Endothelial cell (in vitro differentiated cells): ENCODE data around the gene C6orf132. TPM values are rescaled to one million over a fixed set of nuclear protein-coding genes. Genes with fewer than 3 reads are reported as not detected.

Source experiments
- DNase-seq: peaks from one replicate; pipeline ENCODE4 v3.0.0; 2021; ENCODE audit warnings: low spot score
- H3K27ac Mint-ChIP-seq: one replicate; pipeline ENCODE4 v1.8.0; 2021; ENCODE audit warnings: mixed read lengths, inconsistent platforms; ENCODE audit not compliant: unreplicated experiment
- H3K27me3 Mint-ChIP-seq: one replicate; pipeline ENCODE4 v1.8.0; 2021; ENCODE audit warnings: mild to moderate bottlenecking, moderate library complexity, mixed read lengths, inconsistent platforms; ENCODE audit not compliant: unreplicated experiment
- H3K36me3 Mint-ChIP-seq: one replicate; pipeline ENCODE4 v1.8.0; 2021; ENCODE audit warnings: mild to moderate bottlenecking, low read depth, mixed read lengths, inconsistent platforms; ENCODE audit not compliant: unreplicated experiment
- H3K4me1 Mint-ChIP-seq: one replicate; pipeline ENCODE4 v1.8.0; 2021; ENCODE audit warnings: mild to moderate bottlenecking, mixed read lengths, inconsistent platforms; ENCODE audit not compliant: unreplicated experiment
- H3K4me3 Mint-ChIP-seq: one replicate; pipeline ENCODE4 v1.8.0; 2021; ENCODE audit warnings: mild to moderate bottlenecking, mixed read lengths, inconsistent platforms; ENCODE audit not compliant: unreplicated experiment
- H3K9me3 Mint-ChIP-seq: one replicate; pipeline ENCODE4 v1.8.0; 2021; ENCODE audit warnings: mixed read lengths, inconsistent platforms; ENCODE audit not compliant: unreplicated experiment
- total RNA-seq: library from RNA; stranded (reverse); fragmentation: NEBNext Ultra II Directional; extraction: Animal tissue kit (Norgen Biotek cat#: 25700); gene quantifications from one replicate; pipeline ENCODE4 v1.2.1, GENCODE V29; 2021; ENCODE audit not compliant: unreplicated experiment
- TF ChIP-seq, protein P1 (sequence below): fragments of 200-600 bp; sonication (generic); IDR thresholded peaks from one replicate; pipeline ENCODE4 v1.5.0; 2021; ENCODE audit warnings: antibody characterized with exemption; ENCODE audit not compliant: unreplicated experiment

C6orf132 gene
- total RNA-seq, 1 donor from 2014 or later, result 0.87 TPM

DNA sequence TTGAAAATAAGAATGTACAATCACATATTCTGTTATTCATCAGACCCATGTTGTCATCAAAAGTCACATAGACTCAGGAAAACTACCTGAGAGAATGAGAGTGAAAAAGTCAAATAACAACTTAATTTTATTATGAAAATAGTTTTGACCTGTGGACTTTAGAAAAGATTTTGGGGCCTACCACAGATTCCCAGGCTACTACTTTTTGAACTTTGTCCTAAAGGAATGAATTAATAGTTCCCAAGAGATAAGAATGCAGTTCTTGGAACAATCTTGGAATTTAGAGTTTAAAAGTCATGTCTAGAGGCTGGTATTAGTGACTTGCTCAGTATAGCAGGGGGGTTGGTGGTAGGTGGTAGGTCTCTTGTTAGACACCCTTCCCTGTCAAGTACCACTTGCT, 88.8 kb downstream of the C6orf132 start:
- Mint-ChIP-seq H3K36me3 (peaks cover 31% of the 10 kb centered on the region), H3K27ac (no peak overlapping the region), H3K4me1 (peaks cover 8% of the 10 kb centered on the region), H3K4me3 (no peak overlapping the region), H3K27me3 (peaks cover 3% of the 10 kb centered on the region), H3K9me3 (no peaks in the 10 kb centered on the region)
- TF ChIP-seq, protein P1, sequence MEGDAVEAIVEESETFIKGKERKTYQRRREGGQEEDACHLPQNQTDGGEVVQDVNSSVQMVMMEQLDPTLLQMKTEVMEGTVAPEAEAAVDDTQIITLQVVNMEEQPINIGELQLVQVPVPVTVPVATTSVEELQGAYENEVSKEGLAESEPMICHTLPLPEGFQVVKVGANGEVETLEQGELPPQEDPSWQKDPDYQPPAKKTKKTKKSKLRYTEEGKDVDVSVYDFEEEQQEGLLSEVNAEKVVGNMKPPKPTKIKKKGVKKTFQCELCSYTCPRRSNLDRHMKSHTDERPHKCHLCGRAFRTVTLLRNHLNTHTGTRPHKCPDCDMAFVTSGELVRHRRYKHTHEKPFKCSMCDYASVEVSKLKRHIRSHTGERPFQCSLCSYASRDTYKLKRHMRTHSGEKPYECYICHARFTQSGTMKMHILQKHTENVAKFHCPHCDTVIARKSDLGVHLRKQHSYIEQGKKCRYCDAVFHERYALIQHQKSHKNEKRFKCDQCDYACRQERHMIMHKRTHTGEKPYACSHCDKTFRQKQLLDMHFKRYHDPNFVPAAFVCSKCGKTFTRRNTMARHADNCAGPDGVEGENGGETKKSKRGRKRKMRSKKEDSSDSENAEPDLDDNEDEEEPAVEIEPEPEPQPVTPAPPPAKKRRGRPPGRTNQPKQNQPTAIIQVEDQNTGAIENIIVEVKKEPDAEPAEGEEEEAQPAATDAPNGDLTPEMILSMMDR, result no peak
- DNase-seq, result no peak

DNA sequence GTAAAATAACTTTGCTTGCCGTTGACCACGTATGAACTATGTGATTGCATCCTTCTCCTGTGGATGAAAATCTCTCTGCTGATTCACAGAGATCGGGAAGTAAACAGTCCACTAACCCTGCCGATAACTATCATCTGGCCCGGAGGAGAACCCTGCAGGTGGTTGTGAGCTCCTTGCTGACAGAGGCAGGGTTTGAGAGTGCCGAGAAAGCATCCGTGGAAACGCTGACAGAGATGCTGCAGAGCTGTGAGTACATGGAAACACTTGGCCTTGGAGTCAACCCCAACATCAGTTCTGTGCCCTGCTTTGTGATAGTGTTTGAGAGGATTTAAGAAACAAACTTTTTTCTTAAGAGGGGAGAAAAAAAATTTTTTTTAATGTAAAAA, 91.2 kb downstream of the C6orf132 start:
- Mint-ChIP-seq H3K4me1 (peaks cover 16% of the 10 kb centered on the region), H3K27ac (peak overlapping the region; percentile 98), H3K36me3 (peaks cover 15% of the 10 kb centered on the region), H3K27me3 (peaks cover 13% of the 10 kb centered on the region), H3K4me3 (peak overlapping the region; percentile 96), H3K9me3 (no peaks in the 10 kb centered on the region)
- TF ChIP-seq, protein P1, result no peak
- DNase-seq, result no peak

Other genes starting within 250 kb of the C6orf132 start
- 7.1 TPM for gene USP49, start 247.2 kb downstream of the C6orf132 start, total RNA-seq
- gene MED20, start 221.5 kb downstream of the C6orf132 start, total RNA-seq, result 39.4 TPM
- 21.9 TPM for gene BYSL, start 221.1 kb downstream of the C6orf132 start, total RNA-seq
- 39.3 TPM for gene CCND3, start 200.8 kb downstream of the C6orf132 start, total RNA-seq
- 21.9 TPM for gene TAF8, start 92.1 kb downstream of the C6orf132 start, total RNA-seq
- 0.62 TPM for gene GUCA1A, start 30.7 kb upstream of the C6orf132 start, total RNA-seq
- 0.64 TPM for gene GUCA1B, start 52.3 kb upstream of the C6orf132 start, total RNA-seq
- 21.9 TPM for gene MRPS10, start 75.2 kb upstream of the C6orf132 start, total RNA-seq